Islet precursor cell (in vitro differentiated cells): ENCODE results near the gene ATL1.

Experiments
- DNase-seq: peaks from one replicate; pipeline ENCODE4 v3.0.0-alpha.2; 2018

The ATL1 gene

GRCh38 chr14:50559990-50560930 is at the start of gene ATL1:
TSS of gene ATL1 (plus strand) at chr14:50560145. CDS start at chr14:50560266, 121 bp downstream.
- DNase-seq: peak; percentile 91

GRCh38 chr14:50510157-50510556 is 49.8 kb upstream of the ATL1 start:
- DNase-seq: no peak

GRCh38 chr14:50512463-50512862 is 47.5 kb upstream of the ATL1 start:
- no peak for DNase-seq

GRCh38 chr14:50516091-50516490 is 43.9 kb upstream of the ATL1 start:
- DNase-seq: no peak

GRCh38 chr14:50520947-50521815 is 38.8 kb upstream of the ATL1 start:
- DNase-seq: no peak

- no peak for DNase-seq
Measured at GRCh38 chr14:50521912-50522341, 38.0 kb upstream of the ATL1 start.

- no peak for DNase-seq
Measured at GRCh38 chr14:50523271-50524041, 36.5 kb upstream of the ATL1 start.

- no peak for DNase-seq
Measured at GRCh38 chr14:50524060-50524459, 35.9 kb upstream of the ATL1 start.

- DNase-seq: no peak
Measured at GRCh38 chr14:50524731-50525515, 35.0 kb upstream of the ATL1 start.

GRCh38 chr14:50528000-50528399 is 31.9 kb upstream of the ATL1 start:
- DNase-seq: no peak

- DNase-seq: no peak
Measured at GRCh38 chr14:50529288-50530179, 30.4 kb upstream of the ATL1 start.

GRCh38 chr14:50530358-50530757 is 29.6 kb upstream of the ATL1 start:
- DNase-seq: no peak

- no peak for DNase-seq
Measured at GRCh38 chr14:50530794-50531365, 29.1 kb upstream of the ATL1 start.

- DNase-seq: peak; percentile 74
Measured at GRCh38 chr14:50531595-50532501, 28.1 kb upstream of the ATL1 start.

- peak; percentile 96 for DNase-seq
Measured at GRCh38 chr14:50532502-50533240, 27.3 kb upstream of the ATL1 start, which contains the start of gene MAP4K5. TSS of gene MAP4K5 (minus strand) at chr14:50532569. CDS start at chr14:50532049, 520 bp downstream.

- DNase-seq: no peak
Measured at GRCh38 chr14:50533241-50533705, 26.7 kb upstream of the ATL1 start.

- DNase-seq: no peak
Measured at GRCh38 chr14:50533806-50534205, 26.1 kb upstream of the ATL1 start.

- DNase-seq: no peak
Measured at GRCh38 chr14:50534416-50534815, 25.5 kb upstream of the ATL1 start.
